Activated T-helper 1 cell treated with anti-CD3 and anti-CD28 coated beads, Interleukin-12 subunit alpha, Interleukin-12 subunit beta, Interleukin-2, Interleukin-4 antibody, amounts not matched to agents 30 ng/mL and 10 ng/mL and 1 ng/mL, durations not matched to agents 14 hours and 24 hours and 36 hours (primary cell): ENCODE results near the gene USP38. TPM values are rescaled to one million over a fixed set of nuclear protein-coding genes. Genes with fewer than 3 reads are reported as not detected.

Experiments used
- DNase-seq: peaks from one replicate; pipeline ENCODE4 v3.0.0; 2021; ENCODE audit warnings: low spot score
- H3K27ac Mint-ChIP-seq: one replicate; pipeline ENCODE4 v1.8.0; 2021; ENCODE audit warnings: mild to moderate bottlenecking, mixed read lengths
- H3K27me3 Mint-ChIP-seq: one replicate; pipeline ENCODE4 v1.8.0; 2022; ENCODE audit warnings: mild to moderate bottlenecking, moderate library complexity, mixed read lengths; ENCODE audit not compliant: insufficient read depth
- H3K36me3 Mint-ChIP-seq: one replicate; pipeline ENCODE4 v1.8.0; 2021; ENCODE audit warnings: low read depth, mixed read lengths
- H3K4me1 Mint-ChIP-seq: one replicate; pipeline ENCODE4 v1.8.0; 2021; ENCODE audit warnings: low read depth, mixed read lengths
- H3K4me3 Mint-ChIP-seq: one replicate; pipeline ENCODE4 v1.8.0; 2021; ENCODE audit warnings: mild to moderate bottlenecking, moderate library complexity, mixed read lengths
- H3K9me3 Mint-ChIP-seq: one replicate; pipeline ENCODE4 v1.8.0; 2021; ENCODE audit warnings: mixed read lengths
- intact Hi-C: fragments of 100-400 bp; cut with micrococcal nuclease; formaldehyde crosslinking; loops from one replicate; pipeline ENCODE4 v1.15.1; 2024
- total RNA-seq: library from RNA; stranded (reverse); gene quantifications from 2 replicates; pipeline ENCODE4 v1.2.3, GENCODE V29; 2022

USP38 gene
- total RNA-seq, 1 donor from 2014 or later, result 29.8 TPM

DNA sequence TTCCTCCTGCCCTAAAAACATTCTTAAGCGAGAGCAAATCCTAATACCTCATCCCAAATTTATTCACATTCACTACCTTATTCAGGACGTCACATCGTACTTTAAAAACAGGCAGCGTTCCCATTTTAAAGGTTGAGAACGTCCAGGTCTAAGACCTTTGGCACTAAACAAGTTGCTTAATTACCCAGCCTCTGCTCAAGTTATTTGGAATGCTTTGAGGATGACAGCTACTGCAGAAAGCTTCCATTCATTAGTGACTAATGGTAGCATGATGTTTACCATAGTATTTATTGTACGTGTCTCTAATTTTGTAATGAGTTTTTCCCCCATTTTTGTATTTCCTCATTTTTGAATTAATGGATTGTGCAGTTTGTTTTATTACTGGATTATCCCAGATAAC lies 1.5 kb downstream of the USP38 start:
- H3K4me1 Mint-ChIP-seq, result peaks cover 74% of the 10 kb centered on the region
- intact Hi-C loops, result loop anchor here (5.0 to 10.0 kb wide), 8 partner anchors 211 to 1991 kb away; partner anchors contain the start of genes ABCE1, ANAPC10 and IL15
- H3K36me3 Mint-ChIP-seq, result peaks cover 39% of the 10 kb centered on the region
- H3K27ac Mint-ChIP-seq, result peak overlapping the region; percentile 98
- no peaks in the 10 kb centered on the region for H3K27me3 Mint-ChIP-seq
- no peak for DNase-seq
- no peaks in the 10 kb centered on the region for H3K9me3 Mint-ChIP-seq
- peak overlapping the region; percentile 92 for H3K4me3 Mint-ChIP-seq

DNA sequence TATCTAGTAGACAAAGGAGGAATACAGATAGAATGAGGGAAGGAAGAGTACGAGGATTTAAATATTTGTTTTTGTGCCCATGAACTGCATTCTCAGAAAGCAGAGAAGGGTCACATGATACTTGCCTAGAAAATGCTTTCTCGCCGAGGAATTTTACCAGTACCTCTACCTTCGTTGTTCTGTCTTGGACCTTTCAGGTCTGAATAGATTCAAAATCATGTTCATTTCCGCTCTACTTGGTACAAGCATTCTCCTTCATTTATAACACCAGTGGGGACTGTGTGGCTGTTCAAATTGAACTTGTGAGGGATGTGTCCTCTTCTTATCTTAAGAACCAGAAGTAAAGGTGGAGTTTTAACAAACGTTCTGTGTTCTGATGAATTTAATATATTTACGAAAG lies 1.9 kb downstream of the USP38 start:
- Mint-ChIP-seq H3K27me3 (no peaks in the 10 kb centered on the region), H3K9me3 (no peaks in the 10 kb centered on the region), H3K27ac (peak overlapping the region; percentile 98), H3K4me1 (peaks cover 70% of the 10 kb centered on the region), H3K4me3 (peak overlapping the region; percentile 92), H3K36me3 (peaks cover 42% of the 10 kb centered on the region)
- DNase-seq, result no peak
- intact Hi-C loops, result loop anchor here (5.0 to 10.0 kb wide), 8 partner anchors 211 to 1991 kb away; partner anchors contain the start of genes ABCE1, ANAPC10 and IL15

DNA sequence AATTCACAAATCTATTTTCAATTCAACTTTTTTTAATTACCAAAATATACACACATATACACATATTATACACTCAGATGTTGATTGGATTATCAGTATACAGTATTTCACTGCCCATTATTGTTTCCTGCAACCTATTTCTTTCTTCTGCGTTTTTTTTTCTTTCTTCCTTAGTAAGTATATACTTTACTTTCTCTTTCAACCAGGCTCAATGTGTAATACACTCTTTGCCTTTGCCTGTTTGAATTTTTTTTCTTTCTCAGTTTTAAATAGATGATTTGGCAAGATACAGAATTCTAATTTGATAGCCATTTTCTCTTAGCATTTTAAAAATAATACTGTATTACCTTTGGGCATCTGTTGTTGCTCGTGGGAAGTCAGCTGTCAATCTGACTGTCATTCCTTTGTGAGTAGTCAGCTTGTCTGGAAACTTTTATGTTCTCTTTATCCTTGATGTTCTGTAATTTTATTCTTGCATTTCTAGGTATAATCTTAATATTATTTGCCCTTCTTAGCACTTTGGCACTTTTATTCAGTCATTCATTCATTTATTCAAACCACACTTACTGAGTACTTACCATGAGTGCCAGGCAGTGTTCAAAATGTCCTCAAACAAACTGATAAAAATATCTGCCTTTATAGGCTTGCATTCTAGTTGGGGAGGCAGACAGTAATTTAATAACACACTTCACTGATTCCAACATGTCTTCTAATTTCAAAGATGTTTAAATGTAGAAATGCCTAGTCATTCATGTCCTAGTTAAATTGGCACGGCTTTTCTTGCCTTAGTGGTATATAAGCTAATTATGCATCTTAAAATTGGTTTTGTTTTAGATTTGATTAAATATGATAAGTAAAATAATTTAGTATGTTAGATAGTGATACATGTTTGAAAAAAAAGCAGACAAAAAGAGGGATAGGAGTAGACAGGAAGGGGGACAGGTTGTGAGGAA lies 3.7 kb downstream of the USP38 start:
- Mint-ChIP-seq H3K9me3 (no peaks in the 10 kb centered on the region), H3K27ac (peak overlapping the region; percentile 70), H3K4me3 (peak overlapping the region; percentile 92), H3K27me3 (no peaks in the 10 kb centered on the region), H3K4me1 (peaks cover 66% of the 10 kb centered on the region), H3K36me3 (peaks cover 50% of the 10 kb centered on the region)
- DNase-seq, result no peak
- intact Hi-C loops, result loop anchor here (5.0 to 10.0 kb wide), 8 partner anchors 209 to 1989 kb away; partner anchors contain the start of genes ABCE1, ANAPC10 and IL15

GRCh38 chr4:143189528-143189927 lies 4.8 kb downstream of the USP38 start:
- H3K4me3 Mint-ChIP-seq, result peak overlapping the region; percentile 92
- H3K27me3 Mint-ChIP-seq, result no peaks in the 10 kb centered on the region
- peaks cover 61% of the 10 kb centered on the region for H3K4me1 Mint-ChIP-seq
- peaks cover 50% of the 10 kb centered on the region for H3K36me3 Mint-ChIP-seq
- no peak for DNase-seq
- no peaks in the 10 kb centered on the region for H3K9me3 Mint-ChIP-seq
- H3K27ac Mint-ChIP-seq, result peak overlapping the region; percentile 49
- intact Hi-C loops, result loop anchor here (5.0 to 10.0 kb wide), 8 partner anchors 208 to 1988 kb away; partner anchors contain the start of genes ABCE1, ANAPC10 and IL15

- H3K4me1 Mint-ChIP-seq, result peaks cover 15% of the 10 kb centered on the region
Measured at GRCh38 chr4:143195581-143195980, 10.9 kb downstream of the USP38 start.

GRCh38 chr4:143196323-143196722 lies 11.6 kb downstream of the USP38 start:
- intact Hi-C loops, result no loop called here
- Mint-ChIP-seq H3K4me1 (peaks cover 10% of the 10 kb centered on the region), H3K27me3 (no peaks in the 10 kb centered on the region), H3K4me3 (no peak overlapping the region), H3K27ac (no peak overlapping the region), H3K9me3 (no peaks in the 10 kb centered on the region), H3K36me3 (peaks cover 51% of the 10 kb centered on the region)
- DNase-seq, result no peak

More at GRCh38 chr4:143195581-143195980, 10.9 kb downstream of the USP38 start:
- intact Hi-C loops, result no loop called here
- H3K9me3 Mint-ChIP-seq, result no peaks in the 10 kb centered on the region
- H3K27ac Mint-ChIP-seq, result no peak overlapping the region
- H3K36me3 Mint-ChIP-seq, result peaks cover 53% of the 10 kb centered on the region
- no peak for DNase-seq
- no peaks in the 10 kb centered on the region for H3K27me3 Mint-ChIP-seq
- no peak overlapping the region for H3K4me3 Mint-ChIP-seq

DNA sequence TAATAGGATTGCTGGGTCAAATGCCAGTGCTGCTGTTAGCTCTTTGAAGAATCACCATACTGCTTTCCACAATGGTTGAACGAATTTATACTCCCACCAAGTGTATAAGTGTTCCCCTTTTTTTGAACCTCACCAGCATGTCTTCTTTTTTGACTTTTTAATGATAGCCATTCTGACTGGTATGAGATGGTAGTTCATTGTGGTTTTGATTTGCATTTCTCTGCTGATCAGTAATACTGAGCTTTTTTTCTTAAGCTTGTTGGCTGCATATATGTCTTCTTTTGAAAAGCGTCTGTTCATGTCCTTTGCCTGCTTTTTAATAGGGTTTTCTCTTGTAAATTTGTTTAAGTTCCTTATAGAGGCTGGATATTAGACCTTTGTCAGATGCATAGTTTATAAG lies 14.8 kb downstream of the USP38 start:
- Mint-ChIP-seq H3K27ac (no peak overlapping the region), H3K27me3 (no peaks in the 10 kb centered on the region), H3K9me3 (no peaks in the 10 kb centered on the region), H3K4me1 (no peaks in the 10 kb centered on the region), H3K4me3 (no peak overlapping the region), H3K36me3 (peaks cover 52% of the 10 kb centered on the region)
- intact Hi-C loops, result no loop called here
- DNase-seq, result no peak

DNA sequence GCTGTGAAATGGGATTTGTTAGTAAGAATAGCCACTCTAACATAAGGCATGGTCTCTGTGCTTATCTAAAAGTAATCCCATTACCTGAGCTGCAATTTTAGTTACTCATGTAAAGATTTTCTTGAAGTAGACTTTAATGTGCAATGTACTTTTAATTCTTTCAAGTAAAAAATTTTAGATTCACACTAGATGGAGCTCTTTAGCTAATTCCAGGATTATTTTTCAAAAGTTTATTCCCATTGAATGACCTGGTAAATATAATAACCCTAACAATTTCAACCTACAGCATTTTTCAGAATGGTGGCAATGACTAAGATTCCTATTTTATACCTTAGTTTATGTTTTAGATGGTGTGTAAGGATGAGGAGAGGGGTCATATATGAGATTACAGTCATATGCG lies 18.1 kb downstream of the USP38 start:
- H3K27me3 Mint-ChIP-seq, result no peaks in the 10 kb centered on the region
- intact Hi-C loops, result no loop called here
- DNase-seq, result no peak
- H3K9me3 Mint-ChIP-seq, result no peaks in the 10 kb centered on the region
- H3K4me1 Mint-ChIP-seq, result no peaks in the 10 kb centered on the region
- H3K36me3 Mint-ChIP-seq, result peaks cover 57% of the 10 kb centered on the region
- H3K27ac Mint-ChIP-seq, result no peak overlapping the region
- no peak overlapping the region for H3K4me3 Mint-ChIP-seq

DNA sequence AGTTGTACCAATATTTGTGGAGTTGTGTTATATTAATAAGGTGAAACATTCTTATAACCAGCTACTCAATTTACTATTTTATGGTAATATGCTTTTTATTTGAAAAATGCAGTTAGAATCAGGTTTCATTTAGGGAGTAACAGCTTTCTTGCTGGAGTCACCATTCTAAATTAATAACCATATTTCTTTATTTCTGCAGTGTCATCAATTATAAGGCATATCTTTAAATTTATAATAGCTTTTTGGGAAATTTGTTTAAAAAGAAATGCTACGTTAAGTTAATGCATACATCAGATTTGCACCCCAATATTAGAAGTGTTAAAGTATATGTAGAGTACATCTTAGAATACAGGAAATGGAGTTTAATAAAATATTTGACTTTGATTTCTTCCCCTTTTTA lies 18.9 kb downstream of the USP38 start:
- DNase-seq, result no peak
- Mint-ChIP-seq H3K9me3 (no peaks in the 10 kb centered on the region), H3K27me3 (no peaks in the 10 kb centered on the region), H3K4me1 (no peaks in the 10 kb centered on the region), H3K4me3 (no peak overlapping the region), H3K36me3 (peaks cover 53% of the 10 kb centered on the region), H3K27ac (no peak overlapping the region)
- intact Hi-C loops, result no loop called here

DNA sequence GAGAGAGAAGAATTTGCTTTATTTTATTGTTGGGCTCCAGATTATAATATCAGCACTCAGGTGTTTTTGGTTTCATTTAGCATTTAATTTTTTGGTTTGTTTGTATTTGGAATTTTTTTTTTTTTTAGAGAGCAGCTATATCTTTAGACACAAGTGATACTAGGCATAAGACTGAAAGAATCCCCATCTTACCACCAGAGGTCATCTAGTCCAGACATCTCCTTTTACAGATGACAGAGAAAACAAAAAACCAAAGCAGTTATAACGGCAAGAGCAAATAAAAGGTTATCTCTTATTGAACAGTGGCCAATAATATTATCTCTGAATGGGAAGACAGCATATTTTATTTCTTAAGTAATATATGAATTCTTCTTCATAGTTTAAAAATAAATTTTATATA lies 22.8 kb downstream of the USP38 start:
- intact Hi-C loops, result no loop called here
- peaks cover 32% of the 10 kb centered on the region for H3K36me3 Mint-ChIP-seq
- H3K27ac Mint-ChIP-seq, result no peak overlapping the region
- H3K27me3 Mint-ChIP-seq, result no peaks in the 10 kb centered on the region
- no peaks in the 10 kb centered on the region for H3K9me3 Mint-ChIP-seq
- H3K4me1 Mint-ChIP-seq, result no peaks in the 10 kb centered on the region
- H3K4me3 Mint-ChIP-seq, result no peak overlapping the region
- no peak for DNase-seq

DNA sequence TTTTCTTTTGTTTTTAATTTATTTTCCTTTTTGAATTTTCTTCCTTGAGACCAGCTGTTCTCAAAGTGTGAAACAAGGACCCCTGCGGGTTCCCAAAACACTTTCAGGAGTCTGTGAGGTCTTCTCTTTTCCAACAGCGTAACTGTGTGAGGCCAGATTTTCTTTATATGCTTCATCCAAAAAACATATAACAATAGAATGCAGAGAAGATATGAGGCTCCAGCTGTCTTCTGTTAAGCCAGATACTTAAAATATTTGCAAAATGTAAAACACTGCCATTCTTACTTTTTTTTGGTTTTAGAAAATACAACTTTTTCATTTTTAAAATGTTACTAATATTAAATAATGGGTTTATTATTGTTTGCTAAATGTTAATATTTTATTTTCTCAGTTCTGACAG lies 27.8 kb downstream of the USP38 start:
- intact Hi-C loops, result no loop called here
- no peaks in the 10 kb centered on the region for H3K27me3 Mint-ChIP-seq
- peaks cover 3% of the 10 kb centered on the region for H3K4me1 Mint-ChIP-seq
- no peak overlapping the region for H3K4me3 Mint-ChIP-seq
- peaks cover 16% of the 10 kb centered on the region for H3K36me3 Mint-ChIP-seq
- no peak overlapping the region for H3K27ac Mint-ChIP-seq
- no peaks in the 10 kb centered on the region for H3K9me3 Mint-ChIP-seq
- no peak for DNase-seq

DNA sequence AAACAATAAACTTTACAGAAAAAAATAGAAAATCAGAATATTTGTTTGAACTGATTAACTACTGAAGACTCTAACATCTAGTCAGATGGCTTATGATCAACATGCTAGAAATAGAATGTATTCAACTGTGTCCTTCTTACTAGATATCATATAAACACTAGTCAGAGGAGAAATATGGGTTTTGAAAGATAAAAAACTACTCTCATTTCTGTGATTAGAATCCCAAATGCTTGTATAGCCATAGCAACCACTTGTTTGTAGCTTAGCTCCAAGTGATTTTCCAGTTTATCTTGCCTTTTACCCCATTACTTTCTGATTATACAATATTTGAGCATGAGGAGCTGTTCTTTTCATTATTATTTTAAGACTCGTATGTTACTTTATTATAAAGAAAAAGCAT lies 31.2 kb downstream of the USP38 start:
- intact Hi-C loops, result no loop called here
- no peak for DNase-seq
- Mint-ChIP-seq H3K9me3 (no peaks in the 10 kb centered on the region), H3K27ac (no peak overlapping the region), H3K4me1 (peaks cover 8% of the 10 kb centered on the region), H3K36me3 (peaks cover 17% of the 10 kb centered on the region), H3K27me3 (no peaks in the 10 kb centered on the region), H3K4me3 (no peak overlapping the region)

- Mint-ChIP-seq H3K4me3 (no peak overlapping the region), H3K4me1 (no peaks in the 10 kb centered on the region), H3K27ac (no peak overlapping the region), H3K27me3 (no peaks in the 10 kb centered on the region), H3K9me3 (no peaks in the 10 kb centered on the region), H3K36me3 (peaks cover 17% of the 10 kb centered on the region)
- intact Hi-C loops, result no loop called here
- no peak for DNase-seq
Measured at GRCh38 chr4:143224255-143224654, 39.5 kb downstream of the USP38 start.
